Endothelial cell of umbilical vein (primary cell): ENCODE results near the gene SRCAP. TPM values are rescaled to one million over a fixed set of nuclear protein-coding genes. Genes with fewer than 3 reads are reported as not detected.

ENCODE experiments used
- BruUV-seq: library from RNA; stranded (reverse); fragments of 400-500 nt; replicated peaks from 2 replicates; lab custom pipeline; 2021; lab: Mats Ljungman, UMichigan
- CTCF ChIA-PET: fragments of 300-600, 350-600 bp; sonication (Branson Sonifier 250); formaldehyde crosslinking; loops from one replicate; lab custom pipeline; 2021; ENCODE audit warnings: antibody characterized with exemption, inconsistent platforms; lab: Charles Lee
- POLR2A ChIA-PET: fragments of 300-600, 350-600 bp; sonication (Branson Sonifier 250); formaldehyde crosslinking; loops from one replicate; lab custom pipeline; 2021; ENCODE audit warnings: antibody characterized with exemption, inconsistent platforms; lab: Charles Lee
- DNase-seq: peaks from one replicate; pipeline ENCODE4 v3.0.0-alpha.2; 2011; ENCODE audit warnings: low read depth, low spot score
- FAIRE-seq: peaks from 2 replicates; lab custom pipeline; 2011; peaks lifted over from hg19 to GRCh38; lab: Jason Lieb, UNC
- H2AFZ ChIP-seq: 2 replicates; pipeline ENCODE4 v1.6.0; 2012; ENCODE audit warnings: low read depth, low read length, control low read depth, inconsistent platforms
- H3K27ac ChIP-seq: 2 replicates; pipeline ENCODE4 v1.5.1; 2011; ENCODE audit warnings: low read depth, mild to moderate bottlenecking, control low read depth, low read length, moderate library complexity; ENCODE audit not compliant: insufficient read depth
- H3K27me3 ChIP-seq, 2 experiments: 2 replicates each; pipeline versions ENCODE4 v1.6.0 to v1.6.1; 2011; ENCODE audit warnings: low read length in 2 of 2, mixed read lengths in 1 of 2; ENCODE audit not compliant: control insufficient read depth in 2 of 2, insufficient read depth in 2 of 2
- H3K36me3 ChIP-seq, 2 experiments: 2 replicates in 1 of 2; 3 replicates in 1 of 2; pipeline ENCODE4 v1.5.1; 2011; ENCODE audit warnings: low read length in 2 of 2, mild to moderate bottlenecking in 1 of 2, moderate library complexity in 1 of 2; ENCODE audit not compliant: control insufficient read depth in 2 of 2, insufficient read depth in 2 of 2; ENCODE audit errors: extremely low read depth in 1 of 2
- H3K4me1 ChIP-seq: 3 replicates; pipeline ENCODE4 v1.5.1; 2011; ENCODE audit warnings: mild to moderate bottlenecking, low read length; ENCODE audit not compliant: control insufficient read depth, insufficient read depth; ENCODE audit errors: extremely low read depth
- H3K4me2 ChIP-seq: 2 replicates; pipeline ENCODE4 v1.6.1; 2011; ENCODE audit warnings: low read length, control low read depth, mixed read lengths; ENCODE audit not compliant: insufficient read depth
- H3K4me3 ChIP-seq, 3 experiments: fragments of 200-600 bp in 1 of 3; sonication (generic), shearing (Covaris generic) in 1 of 3; replicated peaks in 1 of 3; 2 replicates each; pipeline ENCODE4 v1.5.1; 2011 to 2016; ENCODE audit warnings: control low read depth in 3 of 3, low read length in 3 of 3, mild to moderate bottlenecking in 2 of 3, inconsistent platforms in 1 of 3, low read depth in 1 of 3, moderate library complexity in 1 of 3; ENCODE audit not compliant: insufficient read depth in 1 of 3
- H3K79me2 ChIP-seq: 2 replicates; pipeline ENCODE4 v1.6.0; 2012; ENCODE audit warnings: low read length, inconsistent platforms; ENCODE audit not compliant: control insufficient read depth, insufficient read depth
- H3K9ac ChIP-seq: replicated peaks from 2 replicates; pipeline ENCODE3; 2011; ENCODE audit warnings: low read length, control low read depth; ENCODE audit not compliant: insufficient read depth; ENCODE audit errors: extremely low read depth
- H3K9me1 ChIP-seq: replicated peaks from 3 replicates; pipeline ENCODE4 v1.6.0; 2011; ENCODE audit warnings: mild to moderate bottlenecking, low read length; ENCODE audit not compliant: control insufficient read depth, insufficient read depth; ENCODE audit errors: extremely low read depth
- H3K9me3 ChIP-seq: replicated peaks from 2 replicates; pipeline ENCODE4 v1.5.1; 2012; ENCODE audit warnings: low read length, inconsistent platforms; ENCODE audit not compliant: control insufficient read depth, insufficient read depth
- H4K20me1 ChIP-seq: replicated peaks from 2 replicates; pipeline ENCODE3; 2011; ENCODE audit warnings: mild to moderate bottlenecking, low read length; ENCODE audit not compliant: control insufficient read depth, insufficient read depth; ENCODE audit errors: extremely low read depth
- EZH2 ChIP-seq: IDR thresholded peaks from 2 replicates; pipeline ENCODE4 v1.6.1; 2012; ENCODE audit warnings: borderline replicate concordance, low read depth, mild to moderate bottlenecking, moderate library complexity, low read length, inconsistent platforms; ENCODE audit not compliant: severe bottlenecking
- FOS ChIP-seq: IDR thresholded peaks from 2 replicates; pipeline ENCODE4 v1.6.1; 2011; ENCODE audit warnings: mild to moderate bottlenecking, low read length, moderate library complexity, borderline replicate concordance; ENCODE audit not compliant: insufficient read depth
- GATA2 ChIP-seq: IDR thresholded peaks from 2 replicates; pipeline ENCODE4 v1.7.0; 2011; ENCODE audit warnings: low read depth, mild to moderate bottlenecking, moderate library complexity, mixed read lengths, low read length; ENCODE audit not compliant: insufficient read length, insufficient read depth
- JUN ChIP-seq: IDR thresholded peaks from 2 replicates; pipeline ENCODE4 v1.6.1; 2011; ENCODE audit warnings: borderline replicate concordance, low read depth; ENCODE audit not compliant: insufficient read length, insufficient read depth
- MYC ChIP-seq: IDR thresholded peaks from one replicate; pipeline ENCODE4 v1.6.1; 2011; ENCODE audit warnings: mild to moderate bottlenecking, low read depth, low read length
- POLR2A ChIP-seq: IDR thresholded peaks from 2 replicates; pipeline ENCODE4 v1.6.1; 2012; ENCODE audit warnings: low read depth, mild to moderate bottlenecking, control low read depth, low read length
- POLR2AphosphoS5 ChIP-seq: IDR thresholded peaks from 2 replicates; pipeline ENCODE4 v1.6.1; 2012; ENCODE audit warnings: low read depth, mild to moderate bottlenecking, control low read depth, low read length, moderate library complexity; ENCODE audit not compliant: insufficient read depth
- dilution Hi-C: fragments of 300-500 bp; cut with MboI; formaldehyde crosslinking; loops from one replicate; pipeline ENCODE4 v1.15.0; 2019; ENCODE audit warnings: low sequenced_read_pairs; ENCODE audit not compliant: extremely low pct_ligation_motif_present
- intact Hi-C: fragments of 100-400 bp; cut with micrococcal nuclease; formaldehyde crosslinking; loops from one replicate; pipeline ENCODE4 v1.10.0; 2022
- polyA plus RNA-seq, 4 experiments: library from polyadenylated mRNA; depleted of rRNA in 3 of 4; stranded (reverse) in 3 of 4; unstranded in 1 of 4; fragments of >200 nt; gene quantifications; 2 replicates each; pipeline versions ENCODE4 v1.2.1 to v1.2.3, GENCODE V29; 2011 to 2012; ENCODE audit warnings: missing spikeins in 1 of 4
- total RNA-seq: library from RNA; stranded (reverse); gene quantifications from 2 replicates; pipeline ENCODE4 v1.2.3, GENCODE V29; 2021
- TF ChIP-seq, protein P1 (sequence below), 2 donors: IDR thresholded peaks; 1 replicate in 1 of 2; 2 replicates in 1 of 2; pipeline ENCODE4 v1.5.1; 2011; ENCODE audit warnings: low read length in 2 of 2, mild to moderate bottlenecking in 2 of 2, moderate library complexity in 2 of 2, control low read depth in 1 of 2, inconsistent platforms in 1 of 2, low read depth in 1 of 2; ENCODE audit not compliant: insufficient read depth in 1 of 2; ENCODE audit errors: extremely low read depth in 1 of 2
- TF ChIP-seq, protein P2 (sequence below): IDR thresholded peaks from 2 replicates; pipeline ENCODE4 v1.6.1; 2011; ENCODE audit not compliant: insufficient read depth, insufficient read length

The SRCAP gene
- total and polyA plus RNA-seq, 2 donors (not counting 3 experiments of a cell fraction or from before 2014, with no cell fraction given), result 11.0 to 77.7 TPM

DNA sequence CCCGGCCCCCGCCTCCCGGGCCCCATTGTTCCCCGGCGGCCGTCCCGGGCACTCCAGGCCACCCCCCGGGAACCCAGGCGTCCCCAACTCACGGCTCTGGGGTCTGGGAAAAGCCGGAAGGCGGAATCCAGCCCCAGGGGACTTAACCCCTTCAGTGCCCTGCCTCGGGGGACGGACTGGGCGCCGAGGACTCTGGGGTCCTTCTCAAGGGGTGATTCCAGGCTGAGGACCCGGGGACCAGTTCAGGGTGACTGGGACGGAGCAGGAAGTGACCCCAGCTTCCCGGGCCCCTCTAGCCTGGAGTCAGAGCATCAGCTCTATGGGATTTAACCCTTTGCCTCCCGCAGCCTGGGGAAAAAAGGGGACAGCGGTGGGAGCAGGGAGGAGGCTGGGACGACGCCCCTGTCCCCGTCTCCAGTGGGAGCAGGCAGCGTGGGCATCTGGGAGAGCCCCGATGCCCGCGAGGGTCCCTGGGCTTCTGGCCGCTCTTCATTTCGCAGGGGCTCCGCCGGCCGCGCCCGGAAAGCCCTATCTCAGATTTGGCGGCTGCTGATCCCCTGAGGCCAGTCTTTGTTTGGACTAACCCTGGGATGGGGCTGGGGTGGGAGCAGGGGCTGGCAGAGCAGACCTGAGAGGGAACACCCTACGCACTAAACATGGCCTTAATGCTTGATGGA is 88.1 kb downstream of the SRCAP start, which contains the start of gene ZNF629:
TSS of gene ZNF629 (minus strand) at position 270 of the 677 bp plus-strand sequence. CDS start 2,723 bp downstream, outside the sequence.
- dilution Hi-C loops, result no loop called here
- Histone ChIP-seq H3K9ac (peak within 1 kb of the TSS; percentile 99), H3K79me2 (peaks cover 10% of the 10 kb centered on the region), H3K27ac (peak within 1 kb of the TSS; percentile 89), H3K9me3 (no peaks in the 10 kb centered on the region), H3K4me2 (peak within 1 kb of the TSS; percentile 87), H3K36me3 (peaks cover 0 to 16% of the 10 kb centered on the region in 2 experiments), H3K4me1 (peaks cover 14% of the 10 kb centered on the region), H2AFZ (peak within 1 kb of the TSS; percentile 90), H3K27me3 (no peaks in the 10 kb centered on the region), H4K20me1 (no peaks in the 10 kb centered on the region), H3K9me1 (no peaks in the 10 kb centered on the region), H3K4me3 (peak within 1 kb of the TSS; percentile 70 to 91 (median 91))
- intact Hi-C loops, result loop anchor here (1.0 kb wide), 3 partner anchors 11 to 134 kb away; no protein-coding TSS in a partner anchor
- TF ChIP-seq, protein P1, sequence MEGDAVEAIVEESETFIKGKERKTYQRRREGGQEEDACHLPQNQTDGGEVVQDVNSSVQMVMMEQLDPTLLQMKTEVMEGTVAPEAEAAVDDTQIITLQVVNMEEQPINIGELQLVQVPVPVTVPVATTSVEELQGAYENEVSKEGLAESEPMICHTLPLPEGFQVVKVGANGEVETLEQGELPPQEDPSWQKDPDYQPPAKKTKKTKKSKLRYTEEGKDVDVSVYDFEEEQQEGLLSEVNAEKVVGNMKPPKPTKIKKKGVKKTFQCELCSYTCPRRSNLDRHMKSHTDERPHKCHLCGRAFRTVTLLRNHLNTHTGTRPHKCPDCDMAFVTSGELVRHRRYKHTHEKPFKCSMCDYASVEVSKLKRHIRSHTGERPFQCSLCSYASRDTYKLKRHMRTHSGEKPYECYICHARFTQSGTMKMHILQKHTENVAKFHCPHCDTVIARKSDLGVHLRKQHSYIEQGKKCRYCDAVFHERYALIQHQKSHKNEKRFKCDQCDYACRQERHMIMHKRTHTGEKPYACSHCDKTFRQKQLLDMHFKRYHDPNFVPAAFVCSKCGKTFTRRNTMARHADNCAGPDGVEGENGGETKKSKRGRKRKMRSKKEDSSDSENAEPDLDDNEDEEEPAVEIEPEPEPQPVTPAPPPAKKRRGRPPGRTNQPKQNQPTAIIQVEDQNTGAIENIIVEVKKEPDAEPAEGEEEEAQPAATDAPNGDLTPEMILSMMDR (IDR thresholded peaks at IDR 0.05; ENCODE audit: extremely low read depth in 1 of 2, insufficient read depth in 1 of 2, low read depth in 1 of 2, low read length in 2 of 2), result no peak
- no peak for TF ChIP-seq POLR2AphosphoS5
- no peak for TF ChIP-seq FOS
- TF ChIP-seq JUN, result no peak
- TF ChIP-seq POLR2A, result no peak
- TF ChIP-seq, protein P2, sequence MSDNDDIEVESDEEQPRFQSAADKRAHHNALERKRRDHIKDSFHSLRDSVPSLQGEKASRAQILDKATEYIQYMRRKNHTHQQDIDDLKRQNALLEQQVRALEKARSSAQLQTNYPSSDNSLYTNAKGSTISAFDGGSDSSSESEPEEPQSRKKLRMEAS, result no peak
- no peak for TF ChIP-seq MYC
- TF ChIP-seq EZH2, result no peak
- no peak for TF ChIP-seq GATA2
- CTCF ChIA-PET, result interaction anchor here (0.6 to 1.5 kb wide), 6 partner anchors 10 to 155 kb away, joined by 3 to 20 read pairs (median 4); no protein-coding TSS in a partner anchor
- peak; percentile 67 for FAIRE-seq
- BruUV-seq, result TSS peak; percentile 49
- POLR2A ChIA-PET, result interaction anchor here (1.6 kb wide), 1 partner anchor 18 kb away, joined by 15 read pairs; no protein-coding TSS in a partner anchor
- peak; percentile 45 for DNase-seq
